ENCODE results near the gene OR10Z1.

OR10Z1 gene, protein sequence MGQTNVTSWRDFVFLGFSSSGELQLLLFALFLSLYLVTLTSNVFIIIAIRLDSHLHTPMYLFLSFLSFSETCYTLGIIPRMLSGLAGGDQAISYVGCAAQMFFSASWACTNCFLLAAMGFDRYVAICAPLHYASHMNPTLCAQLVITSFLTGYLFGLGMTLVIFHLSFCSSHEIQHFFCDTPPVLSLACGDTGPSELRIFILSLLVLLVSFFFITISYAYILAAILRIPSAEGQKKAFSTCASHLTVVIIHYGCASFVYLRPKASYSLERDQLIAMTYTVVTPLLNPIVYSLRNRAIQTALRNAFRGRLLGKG

DNA sequence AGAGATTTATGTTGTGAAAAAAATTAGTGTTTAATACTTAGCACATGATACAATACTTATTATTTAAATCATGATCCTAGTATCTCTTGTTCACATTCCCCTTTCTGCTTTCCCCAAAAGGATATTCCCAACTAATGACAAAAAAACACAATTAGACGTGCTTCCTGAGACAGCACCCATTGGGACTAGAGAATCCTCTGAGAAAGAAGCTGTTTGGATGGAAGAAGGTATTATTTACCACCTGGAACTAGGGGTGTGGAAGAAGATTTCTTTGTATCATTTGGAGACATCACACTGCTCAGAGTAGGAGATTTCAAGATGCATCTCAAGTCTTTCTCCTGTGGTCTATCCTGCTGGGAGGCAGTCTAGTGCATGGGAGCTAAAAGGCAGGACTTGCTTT, at the start of gene OR10Z1:
Gene OR10Z1 (plus strand): TSS at position 301 of the 400 bp plus-strand sequence. CDS start 1,171 bp downstream, outside the sequence.
- TF ChIP-seq, protein P1, sequence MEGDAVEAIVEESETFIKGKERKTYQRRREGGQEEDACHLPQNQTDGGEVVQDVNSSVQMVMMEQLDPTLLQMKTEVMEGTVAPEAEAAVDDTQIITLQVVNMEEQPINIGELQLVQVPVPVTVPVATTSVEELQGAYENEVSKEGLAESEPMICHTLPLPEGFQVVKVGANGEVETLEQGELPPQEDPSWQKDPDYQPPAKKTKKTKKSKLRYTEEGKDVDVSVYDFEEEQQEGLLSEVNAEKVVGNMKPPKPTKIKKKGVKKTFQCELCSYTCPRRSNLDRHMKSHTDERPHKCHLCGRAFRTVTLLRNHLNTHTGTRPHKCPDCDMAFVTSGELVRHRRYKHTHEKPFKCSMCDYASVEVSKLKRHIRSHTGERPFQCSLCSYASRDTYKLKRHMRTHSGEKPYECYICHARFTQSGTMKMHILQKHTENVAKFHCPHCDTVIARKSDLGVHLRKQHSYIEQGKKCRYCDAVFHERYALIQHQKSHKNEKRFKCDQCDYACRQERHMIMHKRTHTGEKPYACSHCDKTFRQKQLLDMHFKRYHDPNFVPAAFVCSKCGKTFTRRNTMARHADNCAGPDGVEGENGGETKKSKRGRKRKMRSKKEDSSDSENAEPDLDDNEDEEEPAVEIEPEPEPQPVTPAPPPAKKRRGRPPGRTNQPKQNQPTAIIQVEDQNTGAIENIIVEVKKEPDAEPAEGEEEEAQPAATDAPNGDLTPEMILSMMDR (IDR thresholded peaks at IDR 0.05; ENCODE audit: low read depth, low read length, missing control alignments): no peak
- DNase-seq (ENCODE audit: extremely low read depth, low read depth): no peak
- H3K4me3 ChIP-seq (replicated peaks; ENCODE audit: low read depth, low read length): no peak within 1 kb of the TSS

DNA sequence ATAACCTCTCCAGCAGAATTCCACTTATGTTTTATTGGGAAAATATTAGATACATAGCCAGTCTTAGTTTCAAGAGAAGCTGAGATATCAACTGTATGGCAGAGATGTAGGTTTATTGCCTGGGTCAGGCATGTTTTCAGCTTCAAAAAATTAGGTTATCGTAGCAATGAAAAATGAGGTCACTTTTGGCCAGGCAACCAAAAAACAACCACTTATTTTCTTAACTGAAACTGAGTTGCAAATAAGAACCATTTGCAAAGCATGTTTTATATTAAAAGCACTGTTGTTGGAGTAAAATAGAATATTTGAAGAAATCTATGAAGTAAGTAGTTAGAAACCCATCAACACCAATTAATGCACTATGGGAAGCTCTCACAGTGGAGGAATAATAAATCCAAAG, 45.4 kb upstream of the OR10Z1 start:
- H3K4me3 ChIP-seq (replicated peaks; ENCODE audit: low read depth, low read length): no peak overlapping the region
- TF ChIP-seq, protein P1 (IDR thresholded peaks at IDR 0.05; ENCODE audit: low read depth, low read length, missing control alignments): no peak
- DNase-seq (ENCODE audit: extremely low read depth, low read depth): no peak

DNA sequence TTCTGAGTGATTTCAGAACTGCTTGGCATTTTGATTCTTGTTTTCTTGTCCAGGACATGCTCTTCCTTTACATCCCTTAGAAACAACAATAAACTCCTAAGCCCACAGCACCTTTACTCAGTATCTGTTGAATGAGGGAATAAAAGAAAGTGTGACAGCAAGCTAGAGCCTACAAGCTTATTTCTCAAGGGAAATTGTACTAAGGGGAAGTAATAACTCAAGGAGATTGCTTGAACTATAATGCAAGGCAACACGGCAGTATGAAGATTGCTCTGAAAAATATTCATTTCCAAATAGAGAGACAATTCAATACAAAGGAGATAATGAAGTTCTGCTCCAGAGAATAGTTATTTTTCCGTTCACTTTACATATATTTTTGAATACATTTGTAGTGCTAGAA, 41.2 kb upstream of the OR10Z1 start:
- TF ChIP-seq, protein P1 (IDR thresholded peaks at IDR 0.05; ENCODE audit: low read depth, low read length, missing control alignments): no peak
- no peak for DNase-seq (ENCODE audit: extremely low read depth, low read depth)
- H3K4me3 ChIP-seq (replicated peaks; ENCODE audit: low read depth, low read length): no peak overlapping the region

DNA sequence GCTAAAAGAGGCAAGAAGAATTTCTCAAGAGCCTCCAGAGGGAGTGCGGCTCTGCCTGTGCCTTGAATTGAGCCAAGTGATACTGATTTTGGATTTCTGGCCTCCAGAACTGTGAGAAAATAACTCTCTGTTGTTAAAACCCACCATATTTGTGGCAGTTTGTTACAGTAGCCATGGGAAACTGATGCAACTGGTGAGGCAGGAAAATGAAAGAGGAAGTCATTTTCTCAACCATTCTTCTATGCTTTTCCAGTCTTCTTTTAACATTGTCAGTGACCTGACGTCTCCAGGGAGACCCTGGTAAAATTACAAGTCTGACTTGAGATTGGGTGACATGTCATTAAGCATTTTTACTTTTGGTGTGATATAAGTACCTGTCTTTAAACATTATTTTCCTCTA, 40.5 kb upstream of the OR10Z1 start:
- no peak overlapping the region for H3K4me3 ChIP-seq (replicated peaks; ENCODE audit: low read depth, low read length)
- no peak for DNase-seq (ENCODE audit: extremely low read depth, low read depth)
- TF ChIP-seq, protein P1 (IDR thresholded peaks at IDR 0.05; ENCODE audit: low read depth, low read length, missing control alignments): no peak

DNA sequence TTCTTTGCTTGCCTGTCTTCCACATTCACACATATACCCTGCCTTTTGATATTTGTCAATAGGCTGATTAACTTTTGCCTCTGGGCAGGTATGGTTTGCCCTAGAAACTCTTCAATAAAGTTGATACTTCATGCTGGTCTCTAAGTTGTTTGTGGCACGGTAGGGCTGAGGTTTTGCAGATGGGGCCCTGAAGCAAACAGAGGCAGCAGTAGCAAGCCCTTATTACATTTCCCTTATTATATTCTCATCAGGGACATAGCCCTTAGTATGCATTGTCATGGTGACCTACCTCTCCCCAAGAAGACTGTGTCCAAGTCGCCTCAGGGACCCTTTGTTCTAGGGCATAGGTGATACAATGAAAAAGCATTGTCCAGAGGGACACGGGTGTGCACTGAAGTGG, 34.6 kb upstream of the OR10Z1 start, which contains the start of gene OR6P1:
Gene OR6P1 (minus strand): TSS at position 101 of the 400 bp plus-strand sequence. CDS start 6,976 bp downstream, outside the sequence.
- no peak within 1 kb of the TSS for H3K4me3 ChIP-seq (replicated peaks; ENCODE audit: low read depth, low read length)
- TF ChIP-seq, protein P1 (IDR thresholded peaks at IDR 0.05; ENCODE audit: low read depth, low read length, missing control alignments): no peak
- no peak for DNase-seq (ENCODE audit: extremely low read depth, low read depth)

DNA sequence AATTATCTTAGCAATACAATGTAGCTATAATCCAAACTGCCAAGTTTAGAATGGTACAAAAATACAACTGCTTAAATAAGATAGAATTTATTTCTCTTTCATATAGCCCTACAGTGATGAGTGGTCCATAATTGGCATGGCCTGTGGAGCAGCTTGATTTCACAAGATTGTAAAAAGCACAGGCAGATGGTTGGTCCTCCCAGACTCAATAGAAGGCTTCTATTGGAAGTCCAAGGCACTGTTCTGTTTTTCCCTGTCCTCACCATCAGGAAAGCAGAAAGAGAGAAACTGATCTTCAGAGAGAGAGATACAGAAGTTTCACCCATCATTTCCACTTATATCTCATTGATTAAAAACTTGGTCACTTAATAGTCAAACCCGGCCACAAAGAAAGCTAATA, 32.8 kb upstream of the OR10Z1 start:
- TF ChIP-seq, protein P1 (IDR thresholded peaks at IDR 0.05; ENCODE audit: low read depth, low read length, missing control alignments): no peak
- H3K4me3 ChIP-seq (replicated peaks; ENCODE audit: low read depth, low read length): no peak overlapping the region
- DNase-seq (ENCODE audit: extremely low read depth, low read depth): no peak

Measured in HFF-Myc (cell line).